Measurements from ENCODE around the gene TLX2.
"Not testable (repeated sequence)": the region's sequence is repeated elsewhere in the genome, so short reads cannot be mapped to it uniquely, and the experiment has no call there.

The TLX2 gene

DNA sequence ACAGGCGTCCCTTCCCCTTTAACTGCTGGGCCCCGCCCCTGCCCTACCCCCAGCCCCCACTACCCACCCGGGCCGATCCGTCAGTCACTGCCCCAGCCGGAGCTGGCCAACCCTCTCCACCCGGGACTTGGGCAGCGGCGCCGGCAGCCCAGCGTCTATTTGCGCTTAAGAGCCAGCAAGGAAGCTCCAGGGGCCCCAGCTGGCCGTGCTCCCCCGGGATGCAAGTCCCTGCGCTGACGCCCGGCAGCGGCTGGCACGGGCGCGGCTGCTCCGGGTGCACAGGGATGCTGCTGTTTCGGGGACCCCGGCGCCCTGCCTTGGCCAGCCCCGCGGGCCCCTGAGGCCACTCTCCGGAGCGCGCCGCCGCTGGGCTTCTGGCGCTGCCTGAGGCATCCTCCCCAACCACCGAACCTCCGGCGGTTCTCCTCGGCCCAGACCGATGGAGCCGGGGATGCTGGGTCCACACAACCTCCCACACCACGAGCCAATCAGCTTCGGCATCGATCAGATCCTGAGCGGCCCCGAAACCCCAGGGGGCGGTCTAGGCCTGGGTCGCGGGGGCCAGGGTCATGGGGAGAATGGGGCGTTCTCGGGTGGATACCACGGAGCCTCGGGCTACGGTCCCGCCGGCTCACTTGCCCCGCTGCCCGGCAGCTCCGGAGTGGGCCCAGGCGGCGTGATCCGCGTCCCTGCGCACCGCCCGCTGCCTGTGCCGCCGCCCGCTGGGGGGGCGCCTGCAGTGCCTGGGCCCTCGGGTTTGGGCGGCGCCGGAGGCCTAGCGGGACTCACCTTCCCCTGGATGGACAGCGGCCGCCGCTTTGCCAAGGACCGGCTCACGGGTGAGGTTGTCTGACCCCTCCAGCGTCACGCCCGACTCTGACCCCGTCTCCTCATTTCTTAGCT, at the start of gene TLX2:
Gene TLX2, plus strand, starts transcription at position 83 of the 903 bp plus-strand sequence. Its CDS starts 357 bp downstream, at position 440.
- DNase-seq: no peak

DNA sequence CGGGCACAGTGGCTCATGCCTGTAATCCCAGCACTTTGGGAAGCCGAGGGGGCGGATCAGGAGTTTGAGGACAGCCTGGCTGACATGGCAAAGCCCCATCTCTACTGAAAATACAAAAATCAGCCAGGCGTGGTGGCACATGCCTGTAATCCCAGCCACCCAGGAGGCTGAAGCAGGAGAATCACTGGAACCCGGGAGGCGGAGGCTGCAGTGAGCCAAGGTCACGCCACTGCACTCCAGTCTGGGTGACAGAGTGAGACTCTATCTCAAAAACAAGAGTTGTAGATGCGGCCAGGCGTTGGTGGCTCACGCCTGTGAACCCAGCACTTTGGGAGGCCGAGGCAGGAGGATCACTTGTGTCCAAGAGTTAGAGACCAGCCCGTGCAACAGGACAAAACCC, 43.5 kb upstream of the TLX2 start:
- not testable (repeated sequence) for DNase-seq

DNA sequence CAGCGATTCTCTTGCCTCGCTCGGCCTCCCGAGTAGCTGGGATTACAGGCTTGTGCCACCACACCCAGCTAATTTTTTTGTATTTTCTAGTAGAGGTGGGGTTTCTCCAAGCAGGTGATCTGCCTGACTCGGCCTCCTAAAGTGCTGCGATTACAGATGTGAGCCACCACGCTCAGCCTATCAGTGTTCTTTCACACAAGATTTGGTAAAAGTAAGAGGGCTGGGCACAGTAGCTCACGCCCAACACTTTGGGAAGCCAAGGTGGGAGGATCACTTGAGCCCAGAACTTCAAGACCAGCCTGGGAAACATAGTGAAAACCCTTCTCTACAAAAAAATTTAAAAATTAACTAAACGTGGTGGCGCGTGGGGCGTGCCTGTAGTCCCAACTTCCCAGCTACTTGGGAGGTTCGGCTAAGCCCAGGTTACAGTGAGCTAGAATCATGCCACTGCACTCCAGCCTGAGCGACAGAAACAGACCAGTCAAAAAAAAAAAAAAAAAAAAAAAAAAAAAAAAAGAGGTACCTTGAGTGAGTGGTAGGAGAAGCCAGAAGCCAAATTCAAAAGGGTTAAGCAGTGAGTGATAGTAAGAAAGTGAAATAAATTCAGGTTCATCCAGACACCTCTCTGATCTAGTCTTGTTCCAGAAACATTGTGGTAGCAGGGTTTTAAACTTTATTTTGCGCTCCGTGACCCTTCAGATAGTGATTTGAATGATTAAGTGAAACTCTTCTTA, 42.8 kb upstream of the TLX2 start:
- DNase-seq: no peak

DNA sequence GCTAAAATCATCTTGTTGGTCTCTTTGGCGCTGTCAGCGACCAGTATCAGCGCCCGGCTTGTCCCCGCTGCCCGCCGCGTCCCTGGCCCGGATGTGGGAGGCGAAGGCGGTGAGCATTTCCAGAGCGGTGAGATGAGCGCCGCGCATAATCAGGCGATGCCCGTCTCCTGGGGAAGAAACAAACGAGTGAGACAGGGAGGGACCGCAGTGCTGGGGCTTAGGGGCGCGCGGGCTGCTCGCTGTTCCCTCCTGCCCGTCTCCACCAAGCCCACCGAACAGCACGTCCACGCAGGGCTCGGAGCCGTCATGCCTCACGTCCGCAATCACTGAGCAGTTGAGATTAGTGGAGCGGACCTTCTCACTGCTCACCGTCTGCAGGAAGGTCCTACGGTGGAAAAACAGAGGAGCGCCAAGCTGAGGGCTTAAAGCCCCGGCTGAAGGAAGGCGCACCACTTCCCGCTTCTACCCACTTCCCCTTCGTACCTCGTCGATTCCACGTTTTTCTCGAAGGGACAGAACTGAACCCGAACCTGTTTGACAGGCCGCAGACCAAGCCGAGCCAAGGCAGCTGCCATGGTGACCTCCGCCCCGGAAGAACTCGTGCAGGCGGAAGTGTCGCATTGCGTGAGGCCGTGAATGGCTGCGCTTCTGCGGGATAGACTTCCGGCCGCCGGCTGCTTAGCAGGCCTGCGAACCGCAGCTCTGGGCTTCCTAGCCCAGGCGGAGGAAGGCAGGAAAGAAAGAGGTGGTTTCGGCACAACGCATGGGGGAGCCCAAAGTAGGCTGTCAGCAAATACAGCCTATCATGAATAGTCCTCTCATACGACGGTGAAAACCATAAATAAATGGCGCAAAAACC, 41.9 kb upstream of the TLX2 start, which contains the start of gene MRPL53:
Gene MRPL53, minus strand, starts transcription at position 595 of the 859 bp plus-strand sequence. Its CDS starts 20 bp downstream, at position 575.
- DNase-seq: peak; percentile 88

DNA sequence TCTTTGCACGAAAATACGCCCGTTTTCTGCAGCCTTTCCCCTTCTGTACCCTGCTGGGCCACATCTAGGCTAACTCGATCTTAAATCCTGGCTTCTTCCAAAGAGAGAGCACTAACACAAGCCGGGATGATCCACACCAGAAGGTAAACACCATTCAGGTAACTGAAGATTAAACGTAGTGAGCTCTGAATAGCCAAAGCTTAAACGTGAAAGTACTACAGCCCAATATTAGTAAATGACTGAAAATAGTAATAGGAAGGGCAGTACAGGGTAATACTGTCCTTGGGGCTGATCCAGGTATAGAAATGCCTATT, 41.3 kb upstream of the TLX2 start:
- no peak for DNase-seq

DNA sequence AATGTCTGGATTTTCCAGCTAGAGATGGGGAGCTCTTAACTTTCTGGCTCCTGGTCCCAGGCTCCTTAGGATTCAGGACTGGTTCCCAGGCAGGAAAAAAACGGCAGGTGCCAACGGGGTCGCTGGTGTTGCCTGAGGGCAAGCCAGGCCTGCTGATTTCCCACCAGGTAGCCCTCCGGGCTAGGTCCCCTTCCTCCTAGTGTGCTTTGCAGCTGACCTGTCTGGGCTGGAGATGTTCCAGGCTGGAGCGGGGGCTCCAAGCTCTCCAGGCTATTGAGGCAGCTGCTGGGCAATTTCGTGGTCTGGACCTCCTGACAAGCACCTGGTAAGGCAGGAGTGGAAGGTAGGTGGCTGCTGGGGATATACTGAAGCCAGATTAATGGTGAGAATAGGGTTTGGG, 39.8 kb upstream of the TLX2 start:
- no peak for DNase-seq

DNA sequence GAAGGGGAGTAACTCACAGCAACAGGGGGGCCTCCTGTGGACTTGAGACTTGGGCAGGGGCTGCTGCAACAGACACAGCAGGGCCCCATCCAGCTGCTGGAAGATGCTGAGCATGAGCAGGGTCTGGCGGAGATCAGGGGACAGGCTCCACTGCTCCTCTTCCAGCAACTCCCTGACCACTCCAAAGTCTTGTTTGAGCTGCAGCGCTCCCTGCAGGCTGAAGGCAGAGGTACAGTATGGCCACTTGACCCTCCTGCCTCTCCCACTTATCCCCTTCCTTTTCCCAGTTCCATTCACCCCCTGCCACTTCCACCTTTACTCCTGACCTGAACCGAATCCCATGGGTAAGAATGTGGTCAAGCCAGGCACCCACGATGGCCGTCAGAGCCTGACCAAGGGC, 39.4 kb upstream of the TLX2 start:
- no peak for DNase-seq

DNA sequence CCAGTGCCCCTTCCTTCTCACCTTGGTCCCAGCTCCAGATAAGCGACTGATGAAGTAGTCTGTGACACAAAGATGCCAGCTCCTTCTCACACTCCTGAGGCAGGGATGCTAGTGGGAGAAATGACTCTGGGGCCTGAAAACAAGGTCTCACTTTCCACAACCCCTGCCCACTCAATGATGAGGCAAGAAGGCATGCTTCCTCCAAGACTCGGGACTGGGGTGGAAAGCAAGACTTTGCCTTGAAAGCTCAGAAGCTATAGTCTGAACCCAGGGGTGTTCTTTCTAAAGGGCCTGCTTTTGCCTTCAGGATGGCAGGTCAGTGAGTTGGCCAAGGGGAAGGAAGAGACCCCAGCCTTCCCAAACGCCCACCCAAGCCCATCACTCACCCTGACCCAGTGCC, 32.8 kb upstream of the TLX2 start:
- no peak for DNase-seq

DNA sequence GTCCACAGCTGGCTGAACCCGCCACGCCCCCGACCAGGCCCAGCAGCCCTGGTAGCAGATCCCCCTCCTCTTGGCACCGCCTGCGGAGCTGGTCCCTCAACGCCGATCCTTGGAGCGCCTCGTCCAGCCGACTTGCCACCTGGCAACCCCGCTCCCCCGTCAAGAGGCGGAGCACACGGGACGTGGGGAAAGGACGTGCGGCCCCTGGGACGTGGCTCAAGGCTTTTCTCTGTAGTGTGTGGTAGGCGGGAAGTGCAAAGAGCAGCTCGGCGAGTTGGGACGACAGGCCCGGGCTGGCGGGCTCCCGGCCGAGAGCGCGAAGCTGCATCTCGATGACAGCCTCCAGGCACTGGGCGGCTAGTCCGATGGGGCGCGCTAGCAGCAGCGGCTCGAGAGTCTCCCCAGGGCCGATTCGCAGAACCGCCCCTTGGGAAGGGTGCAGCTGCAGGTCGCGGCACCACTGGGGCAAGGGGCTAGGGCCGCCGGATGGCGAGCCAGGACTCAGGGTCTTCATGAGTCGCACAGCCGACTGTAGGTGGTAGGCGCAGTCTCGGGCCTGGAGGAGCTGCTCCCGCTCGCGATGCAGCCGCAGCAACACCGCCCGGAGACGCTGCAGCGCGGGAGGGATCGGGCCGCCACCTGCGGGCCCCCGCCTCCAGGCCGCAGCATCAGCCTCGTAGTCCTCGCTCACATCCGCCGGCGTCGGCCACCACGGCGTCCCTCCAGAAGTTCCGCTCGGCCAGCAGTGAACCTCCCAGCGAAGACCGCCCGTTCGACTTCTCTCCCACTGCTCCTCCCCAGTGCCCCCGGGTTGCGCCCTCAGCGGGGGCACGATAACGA, 32.1 kb upstream of the TLX2 start:
- no peak for DNase-seq

DNA sequence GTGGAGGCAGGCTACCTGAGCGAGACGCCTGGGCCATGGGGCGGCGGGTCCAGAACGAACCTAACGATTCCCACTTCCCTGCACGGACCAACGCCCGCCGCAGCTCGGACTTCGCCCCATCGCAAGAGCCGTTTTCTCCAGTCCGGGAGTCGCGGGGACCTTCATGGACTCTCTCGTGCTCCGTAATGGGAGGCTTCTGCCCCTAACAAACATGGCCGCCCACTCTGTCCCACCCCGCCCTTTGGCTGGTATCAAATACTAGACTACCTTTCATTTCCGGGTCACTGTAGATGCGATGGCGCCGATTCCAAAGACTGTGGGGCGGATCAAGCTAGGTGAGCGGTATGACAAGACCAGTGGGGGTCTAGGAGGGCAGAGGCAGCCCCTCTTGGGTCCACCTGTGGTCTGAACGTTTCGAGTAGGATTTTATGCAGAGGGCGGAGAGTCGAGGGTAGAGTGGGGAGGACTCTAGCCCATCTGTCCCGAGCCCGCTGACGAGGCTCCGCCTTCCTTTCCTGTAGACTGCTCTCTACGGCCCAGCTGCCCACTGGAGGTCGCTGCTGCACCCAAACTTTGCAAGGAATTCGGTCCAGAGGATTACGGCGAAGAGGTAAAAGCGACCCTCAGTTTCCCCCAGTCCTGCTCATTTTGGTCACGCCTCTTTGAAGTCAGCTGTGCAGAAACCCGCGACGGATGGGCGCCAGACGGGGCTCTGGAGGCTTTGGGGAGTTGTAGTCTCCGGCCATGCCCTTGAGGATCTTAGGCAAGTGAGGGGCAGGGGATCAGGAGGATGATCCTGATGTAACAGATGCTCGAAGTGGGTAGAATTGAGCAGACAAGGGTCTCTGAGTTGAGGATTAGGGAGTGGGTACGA, 31.2 kb upstream of the TLX2 start, which contains the start of the genes CCDC142 and TTC31:
Gene CCDC142, minus strand, starts transcription at position 198 of the 874 bp plus-strand sequence. Its CDS starts 161 bp downstream, at position 37.
Gene TTC31, plus strand, starts transcription at position 281 of the 874 bp plus-strand sequence. Its CDS starts 15 bp downstream, at position 296.
- DNase-seq: peak; percentile 89

DNA sequence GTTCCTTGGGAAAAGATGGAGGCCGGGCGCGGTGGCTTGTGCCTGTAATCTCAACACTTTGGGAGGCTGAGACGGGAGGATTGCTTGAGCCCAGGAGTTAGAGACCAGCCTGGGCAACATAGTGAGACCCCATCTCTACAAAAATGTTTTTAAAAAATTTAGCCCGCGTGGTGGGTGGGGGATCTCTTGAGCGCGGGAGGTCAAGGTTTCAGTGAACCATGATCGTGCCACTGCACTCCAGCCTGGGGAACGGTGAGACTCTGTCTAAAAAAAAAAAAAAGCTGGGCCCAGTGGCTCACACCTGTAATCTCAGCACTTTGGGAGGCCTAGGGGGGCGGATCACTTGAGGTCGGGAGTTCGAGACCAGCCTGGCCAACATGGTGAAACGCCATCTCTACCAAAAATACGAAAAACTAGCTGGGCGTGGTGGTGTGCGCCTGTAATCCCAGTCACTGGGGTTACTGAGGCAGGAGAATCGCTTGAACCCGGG, 30.5 kb upstream of the TLX2 start:
- DNase-seq: not testable (repeated sequence)

DNA sequence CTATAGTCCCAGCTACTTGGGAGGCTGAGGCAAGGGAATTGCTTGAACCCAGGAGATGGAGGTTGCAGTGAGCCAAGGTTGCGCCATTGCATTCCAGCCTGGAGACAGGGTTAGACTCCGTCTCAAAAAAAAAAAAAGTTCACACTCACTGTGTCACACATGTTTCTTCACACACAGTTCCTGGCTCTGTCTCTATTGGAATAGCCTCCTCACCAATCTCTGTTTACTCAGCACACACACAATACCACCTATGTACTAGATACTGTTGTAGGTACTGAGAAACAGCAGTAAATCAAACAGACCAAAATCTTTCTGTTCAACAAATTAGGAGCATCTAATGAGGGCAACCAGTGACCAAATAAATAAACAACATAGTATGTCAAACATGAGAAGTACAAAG, 28.1 kb upstream of the TLX2 start:
- DNase-seq: no peak

DNA sequence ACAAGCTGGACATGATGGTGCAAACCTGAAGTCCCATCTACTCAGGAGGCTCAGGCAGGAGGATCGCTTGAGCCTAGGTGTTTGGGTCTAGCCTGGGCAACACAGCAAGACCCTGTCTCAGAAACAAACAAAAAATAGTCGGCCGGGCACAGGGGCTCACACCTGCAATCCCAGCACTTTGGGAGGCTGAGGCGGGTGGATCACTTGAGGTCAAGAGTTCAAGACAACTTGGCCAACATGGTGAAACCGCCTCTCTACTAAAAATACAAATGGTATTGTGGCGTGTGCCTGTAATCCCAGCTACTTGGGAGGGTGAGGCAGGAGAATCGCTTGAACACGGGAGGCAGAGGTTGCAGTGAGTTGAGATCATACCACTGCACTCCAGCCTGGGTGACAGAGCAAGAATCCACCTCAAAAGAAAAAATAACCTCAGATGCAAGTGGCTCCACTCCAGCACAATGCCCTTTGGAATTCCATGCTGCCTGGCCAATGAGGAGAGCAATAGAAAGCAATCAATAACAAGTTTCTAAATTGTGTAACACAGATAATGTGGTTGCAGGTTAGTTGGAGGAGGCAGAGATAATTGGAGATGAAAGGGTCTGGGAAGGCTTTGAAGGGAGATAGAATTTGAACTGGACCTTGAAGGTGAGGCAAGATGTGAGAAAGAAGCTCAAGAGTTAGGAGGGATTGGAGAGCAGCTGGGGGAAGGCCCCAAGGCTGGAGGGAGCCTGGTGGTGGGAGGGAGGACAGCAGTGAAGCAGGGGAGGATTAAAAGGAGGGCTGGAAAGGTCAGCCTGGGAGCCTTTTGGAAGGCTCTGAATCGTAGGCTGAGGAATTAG, 25.4 kb upstream of the TLX2 start:
- no peak for DNase-seq

DNA sequence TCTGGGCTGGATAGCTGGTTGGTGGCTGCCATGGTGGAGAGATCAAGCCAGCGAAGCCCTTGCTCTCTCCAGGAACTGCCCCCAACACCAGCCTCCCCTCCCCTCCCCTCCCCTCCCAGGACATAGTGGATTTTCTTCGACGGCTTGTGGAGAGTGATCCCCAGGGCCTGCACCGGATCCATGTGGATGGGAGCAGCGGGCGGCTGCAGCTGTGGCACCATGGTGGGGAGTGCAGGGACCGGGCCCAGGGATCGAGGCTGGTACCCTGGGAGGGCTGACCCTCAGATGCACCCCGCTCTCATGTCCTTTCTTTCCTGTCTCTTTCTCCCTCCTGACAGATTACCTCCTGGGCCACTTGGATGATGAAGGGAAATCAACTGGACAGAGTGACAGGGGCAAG, 24.3 kb upstream of the TLX2 start:
- DNase-seq: no peak

DNA sequence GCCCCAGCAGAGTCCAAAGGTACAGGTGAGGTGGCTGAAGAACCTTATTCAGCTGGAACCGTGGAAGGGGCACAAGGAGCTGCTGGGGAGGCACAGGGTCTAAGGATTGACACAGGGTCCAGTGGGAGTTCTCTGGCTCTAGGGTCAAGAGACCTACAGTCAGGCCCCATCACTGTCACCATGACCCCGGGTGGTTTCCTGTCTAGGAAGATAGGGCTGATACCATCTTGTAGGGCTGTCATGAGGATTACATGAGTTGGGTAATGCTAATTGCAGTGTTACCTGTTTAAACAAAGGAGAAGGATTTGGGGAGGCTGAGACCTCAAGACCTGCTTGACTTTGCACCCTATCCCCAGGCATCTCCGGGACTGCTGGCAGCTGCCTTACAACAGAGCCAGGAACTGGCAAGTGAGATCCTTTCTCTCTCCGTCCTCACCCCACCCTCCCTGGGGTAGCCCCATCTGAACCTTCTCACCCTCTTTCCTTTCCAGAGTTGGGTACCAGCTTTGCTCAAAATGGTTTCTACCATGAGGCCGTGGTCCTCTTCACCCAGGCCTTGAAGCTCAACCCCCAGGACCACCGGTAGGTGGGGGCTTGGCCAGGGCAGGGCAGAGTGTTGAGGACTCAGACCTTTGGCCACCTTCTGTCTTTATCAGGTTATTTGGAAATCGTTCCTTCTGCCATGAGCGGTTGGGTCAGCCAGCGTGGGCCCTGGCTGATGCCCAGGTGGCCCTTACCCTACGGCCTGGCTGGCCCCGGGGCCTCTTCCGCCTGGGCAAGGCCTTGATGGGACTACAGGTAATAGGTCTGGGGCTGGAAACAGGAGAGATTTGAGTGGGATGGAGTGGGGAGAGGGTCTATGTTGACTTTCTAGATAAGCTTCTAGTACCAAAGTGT, 22.4 kb upstream of the TLX2 start:
- no peak for DNase-seq

DNA sequence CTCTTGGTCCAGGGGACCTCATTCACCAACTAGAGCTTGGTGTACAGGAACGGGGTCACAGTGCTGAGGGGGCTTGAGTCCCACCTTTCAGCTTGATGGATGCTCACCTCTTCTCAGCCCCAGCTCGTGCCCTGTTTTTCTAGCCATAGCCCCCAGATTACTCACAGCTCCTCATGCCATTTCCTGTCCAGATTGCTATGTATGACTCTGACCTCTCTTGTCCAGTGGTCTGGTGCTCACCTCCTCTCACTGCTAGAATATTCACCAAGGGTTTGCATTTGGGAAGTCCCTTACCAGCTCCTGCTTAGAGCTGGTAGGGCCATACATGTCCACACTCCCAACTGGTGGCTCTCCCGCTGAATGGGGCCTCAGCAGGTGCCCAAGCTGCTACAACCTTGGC, 20.7 kb upstream of the TLX2 start:
- DNase-seq: no peak

DNA sequence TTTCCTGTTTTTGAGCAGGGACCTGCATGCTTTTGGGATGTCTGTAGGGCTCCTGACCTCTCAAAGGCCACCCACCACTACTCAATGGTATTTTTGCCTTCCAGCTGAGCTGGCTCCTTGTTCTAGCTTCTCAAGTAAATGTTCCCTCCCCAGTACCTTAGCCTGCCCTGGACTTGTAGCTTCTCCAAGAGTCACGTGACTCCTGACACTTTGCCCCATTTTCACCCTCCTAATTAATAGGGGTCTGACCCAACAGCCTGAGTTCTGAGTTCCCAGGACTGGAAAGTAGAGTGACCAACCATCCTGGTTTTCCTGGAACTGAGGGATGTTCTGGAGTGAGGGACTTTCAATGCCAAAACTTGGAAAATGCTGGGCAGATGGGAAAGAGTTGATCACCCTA, 18.8 kb upstream of the TLX2 start:
- DNase-seq: no peak

DNA sequence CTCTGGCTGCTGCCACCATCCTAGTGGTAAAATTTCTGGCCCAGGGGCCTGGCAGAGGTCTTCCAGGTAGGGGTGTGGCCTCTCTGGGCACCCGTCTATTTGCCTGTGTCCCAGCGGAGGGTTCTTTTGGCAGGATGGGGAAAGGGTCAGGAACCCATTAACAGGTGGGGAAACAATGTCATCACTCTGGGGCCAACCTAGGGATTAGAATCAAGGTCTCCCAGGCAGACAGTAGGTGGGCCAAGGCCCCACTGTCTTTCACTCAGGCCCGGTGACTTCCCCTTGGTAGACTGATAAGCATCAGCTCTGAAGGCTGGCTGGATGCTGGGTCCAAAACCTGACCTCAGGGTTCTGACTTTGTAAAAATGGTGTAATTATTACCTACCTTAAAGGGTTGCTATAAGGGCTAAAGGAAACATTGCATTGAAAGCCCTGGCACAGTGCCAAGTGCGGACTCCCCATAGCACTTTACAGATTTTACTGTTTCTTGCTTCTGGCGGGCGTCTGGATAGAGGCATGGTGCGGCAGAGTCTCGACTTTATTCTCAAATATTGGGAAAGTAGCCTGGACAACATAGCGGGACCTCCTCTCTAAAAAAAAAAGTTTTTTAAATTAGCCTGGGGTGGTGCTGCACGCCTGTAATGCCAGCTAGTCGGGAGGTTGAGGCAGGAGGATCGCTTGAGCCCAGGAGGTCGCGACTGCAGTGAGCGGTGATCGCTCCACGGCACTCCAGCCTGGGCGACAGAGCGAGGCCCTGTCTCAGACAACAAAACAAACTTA, 17.1 kb upstream of the TLX2 start:
- no peak for DNase-seq
